ENCODE data around the gene SCUBE1.
"Not testable (repeated sequence)": the region's sequence is repeated elsewhere in the genome, so short reads cannot be mapped to it uniquely, and the experiment has no call there.

SCUBE1 gene

GRCh38 chr22:43287441-43287840, 55.7 kb downstream of the SCUBE1 start:
- no peak for DNase-seq (ENCODE audit: extremely low read depth in 1 of 2, low read depth in 1 of 2)

GRCh38 chr22:43281394-43281793, 61.8 kb downstream of the SCUBE1 start:
- no peak for DNase-seq (ENCODE audit: extremely low read depth in 1 of 2, low read depth in 1 of 2)

- DNase-seq (ENCODE audit: extremely low read depth in 1 of 2, low read depth in 1 of 2) = not testable (repeated sequence)
These were observed 62.7 kb downstream of the SCUBE1 start for GRCh38 chr22:43280523-43280886.

DNA sequence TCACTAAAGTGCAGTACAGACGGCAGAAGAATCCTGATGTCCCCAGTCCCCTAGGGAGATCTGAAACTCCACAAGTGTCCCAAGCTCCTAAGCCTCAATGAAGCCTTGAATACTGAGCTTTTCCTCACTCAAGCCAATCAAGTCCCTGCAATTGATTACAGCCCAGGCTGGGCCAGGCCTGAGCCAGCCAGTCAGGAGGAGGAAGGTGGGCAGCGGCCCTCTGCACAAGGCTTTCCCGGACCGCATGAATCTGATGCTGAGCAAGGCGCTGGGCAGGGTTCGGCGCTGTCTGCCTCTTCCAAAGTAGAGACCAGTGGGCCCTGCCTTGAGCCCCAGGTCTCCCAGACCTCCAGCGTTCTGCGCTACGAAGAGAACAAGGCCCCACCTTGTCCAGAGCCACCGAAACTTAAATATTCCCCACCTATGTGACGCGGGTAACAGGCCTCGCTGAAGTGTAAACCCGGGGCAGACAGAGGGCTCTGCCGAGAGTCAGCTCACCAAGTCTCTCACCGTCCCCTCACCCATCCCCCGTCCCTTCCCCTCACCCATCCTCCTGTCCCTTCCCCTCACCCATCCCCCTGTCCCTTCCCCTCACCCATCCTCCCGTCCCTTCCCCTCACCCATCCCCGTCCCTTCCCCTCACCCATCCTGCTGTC, 63.2 kb downstream of the SCUBE1 start:
- DNase-seq (ENCODE audit: extremely low read depth in 1 of 2, low read depth in 1 of 2) = no peak

DNA sequence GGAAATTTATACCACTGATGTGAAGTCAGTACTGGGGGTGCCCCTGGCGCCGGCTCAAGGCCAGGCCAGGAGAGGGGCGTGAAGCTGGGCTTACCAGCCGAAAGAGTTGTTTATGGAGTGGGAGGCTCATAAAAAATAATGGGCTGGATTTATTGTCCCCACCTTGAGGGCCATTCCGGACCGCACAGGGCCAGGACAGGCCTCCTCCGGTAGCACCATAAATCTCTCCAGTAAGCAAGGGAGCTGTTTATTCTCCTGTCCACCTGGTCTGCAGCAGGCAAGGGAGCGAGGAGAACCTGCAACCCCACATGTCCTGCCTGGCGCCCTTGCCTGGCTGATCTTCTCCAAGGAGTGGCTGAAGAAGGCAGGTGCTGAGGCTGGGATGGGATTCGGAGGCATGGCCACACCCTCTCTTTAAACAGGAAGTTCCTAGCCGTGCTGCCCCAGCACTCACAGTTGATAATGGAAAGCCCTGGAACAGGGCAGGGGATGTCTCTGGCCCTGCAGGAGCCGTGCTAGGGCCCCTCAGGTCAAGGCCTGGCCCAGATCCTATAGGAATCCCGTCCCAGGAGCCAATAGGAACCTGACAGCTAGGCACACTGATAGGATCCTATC, 65.1 kb downstream of the SCUBE1 start:
- DNase-seq (ENCODE audit: extremely low read depth in 1 of 2, low read depth in 1 of 2) = no peak

DNA sequence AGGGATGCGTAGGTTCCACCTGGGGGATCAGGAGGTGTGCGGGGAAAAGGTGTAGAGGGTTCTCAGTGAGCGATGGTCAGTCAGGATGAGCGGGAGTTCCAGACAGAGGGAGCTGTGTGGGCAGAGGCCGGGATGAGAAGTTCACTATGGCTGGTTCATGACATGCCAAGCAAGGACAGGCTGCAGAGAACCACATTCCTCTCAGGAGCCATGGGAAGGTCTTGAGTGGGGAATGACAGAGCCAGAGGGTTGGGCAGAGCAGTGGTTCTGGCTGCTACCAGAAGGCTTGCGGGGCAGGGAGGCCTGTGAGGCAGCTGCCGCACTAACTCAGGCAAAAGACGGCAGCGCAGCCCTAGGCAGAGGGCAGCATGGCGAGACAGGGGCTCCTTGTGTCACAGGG, 66.1 kb downstream of the SCUBE1 start:
- DNase-seq (ENCODE audit: extremely low read depth in 1 of 2, low read depth in 1 of 2) = no peak

GRCh38 chr22:43276321-43276720, 66.9 kb downstream of the SCUBE1 start:
- no peak for DNase-seq (ENCODE audit: extremely low read depth in 1 of 2, low read depth in 1 of 2)

- DNase-seq (ENCODE audit: extremely low read depth in 1 of 2, low read depth in 1 of 2) = no peak
These were observed 67.4 kb downstream of the SCUBE1 start for GRCh38 chr22:43275545-43276317.

DNA sequence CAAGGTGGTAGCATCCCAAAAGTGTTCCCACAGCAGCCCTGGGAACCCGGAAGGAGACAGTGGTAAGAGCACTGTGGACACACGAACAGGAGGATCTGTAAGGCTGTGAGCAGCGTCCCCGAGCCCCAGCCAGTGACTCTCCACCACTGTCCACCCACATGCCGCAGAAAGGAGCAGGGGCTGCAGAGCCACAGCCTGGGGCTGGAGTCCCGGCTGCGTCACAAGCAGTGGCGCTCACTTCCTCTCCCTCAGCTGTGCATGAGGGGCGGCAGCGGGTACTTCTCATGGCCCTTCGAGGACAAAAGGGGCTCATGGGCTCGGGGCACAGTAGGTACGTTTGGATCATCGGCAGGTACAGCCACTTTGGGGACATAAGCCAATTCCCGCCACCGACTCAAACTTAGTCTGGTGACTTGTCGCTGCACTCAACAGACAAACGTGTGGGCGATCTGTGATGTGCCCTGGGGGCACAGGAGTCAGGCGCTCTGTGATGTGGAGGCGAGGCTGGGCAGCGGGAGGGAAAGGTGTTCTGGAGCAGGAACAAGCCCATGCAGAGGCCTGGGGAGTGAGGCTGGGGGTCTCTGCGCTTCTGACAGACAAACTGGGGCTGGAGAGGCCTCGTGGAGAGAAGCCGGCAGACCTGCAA, 68.5 kb downstream of the SCUBE1 start:
- DNase-seq (ENCODE audit: extremely low read depth in 1 of 2, low read depth in 1 of 2) = no peak

DNA sequence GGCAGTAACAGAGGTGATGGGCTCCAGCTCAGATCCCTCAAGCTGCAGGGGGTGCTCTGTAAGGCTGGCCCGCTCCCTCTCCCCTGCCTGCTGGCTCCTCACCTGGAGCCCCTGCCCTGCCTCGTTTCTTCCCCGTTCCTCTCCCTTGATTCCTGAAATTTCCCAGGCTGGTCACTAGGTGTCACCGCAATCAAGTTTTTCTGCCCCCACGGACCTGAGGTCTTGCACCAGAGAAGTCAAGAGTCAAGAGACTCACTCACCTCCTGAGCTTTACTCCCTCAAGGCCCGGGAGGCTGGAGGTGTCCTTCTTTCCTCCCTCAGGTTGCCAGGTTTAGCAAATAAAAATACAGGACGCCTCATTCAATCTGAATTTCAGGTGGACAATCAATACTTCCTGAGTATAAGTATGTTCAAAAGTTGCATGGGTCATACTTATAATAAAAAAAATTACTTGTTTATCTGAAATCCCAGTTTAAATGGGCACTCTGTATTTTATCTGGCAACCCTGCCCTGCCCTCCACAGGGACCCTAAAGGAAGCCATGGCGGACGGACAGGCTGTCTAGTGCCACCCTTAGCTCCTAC, 69.2 kb downstream of the SCUBE1 start:
- DNase-seq (ENCODE audit: extremely low read depth in 1 of 2, low read depth in 1 of 2) = peak in 1 of 2 donors; percentile 4

GRCh38 chr22:43272869-43273318, 70.3 kb downstream of the SCUBE1 start:
- DNase-seq (ENCODE audit: extremely low read depth in 1 of 2, low read depth in 1 of 2) = no peak

DNA sequence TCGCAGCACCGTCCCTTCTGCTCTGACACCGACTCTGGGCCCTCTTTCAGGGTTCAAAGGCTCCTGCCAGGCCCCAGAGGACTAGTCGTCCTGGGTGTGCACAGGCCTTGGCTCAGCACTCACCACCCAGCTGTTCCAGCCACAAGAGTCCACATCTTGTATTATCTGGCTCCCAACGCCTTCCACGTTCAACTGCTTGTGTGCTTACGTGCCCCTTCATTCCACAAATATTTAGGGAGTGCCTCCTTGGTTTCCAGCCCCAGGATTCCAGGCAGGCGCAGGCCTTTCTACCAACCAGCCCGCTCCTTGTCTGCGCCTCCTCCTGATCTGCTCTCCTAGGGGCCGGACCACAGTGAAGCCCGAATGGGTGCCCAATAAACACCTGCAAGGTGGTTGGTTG, 70.9 kb downstream of the SCUBE1 start:
- no peak for DNase-seq (ENCODE audit: extremely low read depth in 1 of 2, low read depth in 1 of 2)

- no peak for DNase-seq (ENCODE audit: extremely low read depth in 1 of 2, low read depth in 1 of 2)
These were observed 72.2 kb downstream of the SCUBE1 start for GRCh38 chr22:43270949-43271348.

DNA sequence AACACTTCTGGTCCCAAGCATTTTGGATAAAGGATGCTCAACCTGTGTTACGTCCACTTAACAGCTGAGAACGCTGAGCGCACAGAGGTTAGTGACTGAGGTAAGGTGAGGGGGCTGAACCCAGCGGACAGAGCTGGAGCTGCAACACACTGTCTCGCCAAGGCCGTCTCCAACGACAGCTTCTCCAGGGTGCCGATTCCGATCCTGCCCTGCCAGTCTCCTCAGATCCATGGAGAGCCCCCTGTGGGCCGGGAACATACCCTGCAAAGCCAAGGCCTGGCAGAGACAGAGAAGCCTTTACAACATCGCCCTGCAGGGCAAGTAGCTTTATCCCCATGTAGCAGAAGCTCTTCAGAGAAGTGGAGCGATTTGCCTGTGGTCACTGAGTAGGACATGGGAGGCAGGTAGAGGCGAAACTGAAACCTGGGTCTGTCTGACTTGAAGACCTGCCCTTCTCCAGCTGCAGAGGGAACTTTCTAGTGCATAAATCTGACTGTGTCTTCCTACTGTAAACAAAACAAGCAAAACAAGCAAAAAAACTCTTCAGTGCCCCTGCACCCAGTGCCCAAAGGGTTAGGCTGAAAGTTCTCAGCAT, 72.8 kb downstream of the SCUBE1 start:
- no peak for DNase-seq (ENCODE audit: extremely low read depth in 1 of 2, low read depth in 1 of 2)

GRCh38 chr22:43269646-43270045, 73.5 kb downstream of the SCUBE1 start:
- no peak for DNase-seq (ENCODE audit: extremely low read depth in 1 of 2, low read depth in 1 of 2)

DNA sequence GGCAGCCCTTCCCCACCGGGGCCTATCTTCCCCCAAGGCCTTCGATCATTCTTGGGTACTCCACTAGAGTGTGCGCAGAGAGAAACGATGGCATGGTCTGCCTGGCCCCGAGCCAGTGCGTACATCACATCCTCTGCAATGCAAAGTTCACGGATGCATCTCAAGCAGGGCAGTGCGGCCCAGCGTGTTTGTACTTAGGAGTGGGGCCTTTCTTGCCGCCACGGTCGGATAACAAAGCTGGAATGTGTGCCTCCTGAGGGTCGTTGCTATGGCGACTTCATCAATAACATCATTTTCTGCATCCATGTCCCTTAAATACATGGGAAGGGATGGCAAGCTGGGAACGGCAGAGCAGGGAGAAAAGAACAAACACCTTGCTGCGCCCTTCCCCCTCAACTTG, 73.9 kb downstream of the SCUBE1 start:
- no peak for DNase-seq (ENCODE audit: extremely low read depth in 1 of 2, low read depth in 1 of 2)

DNA sequence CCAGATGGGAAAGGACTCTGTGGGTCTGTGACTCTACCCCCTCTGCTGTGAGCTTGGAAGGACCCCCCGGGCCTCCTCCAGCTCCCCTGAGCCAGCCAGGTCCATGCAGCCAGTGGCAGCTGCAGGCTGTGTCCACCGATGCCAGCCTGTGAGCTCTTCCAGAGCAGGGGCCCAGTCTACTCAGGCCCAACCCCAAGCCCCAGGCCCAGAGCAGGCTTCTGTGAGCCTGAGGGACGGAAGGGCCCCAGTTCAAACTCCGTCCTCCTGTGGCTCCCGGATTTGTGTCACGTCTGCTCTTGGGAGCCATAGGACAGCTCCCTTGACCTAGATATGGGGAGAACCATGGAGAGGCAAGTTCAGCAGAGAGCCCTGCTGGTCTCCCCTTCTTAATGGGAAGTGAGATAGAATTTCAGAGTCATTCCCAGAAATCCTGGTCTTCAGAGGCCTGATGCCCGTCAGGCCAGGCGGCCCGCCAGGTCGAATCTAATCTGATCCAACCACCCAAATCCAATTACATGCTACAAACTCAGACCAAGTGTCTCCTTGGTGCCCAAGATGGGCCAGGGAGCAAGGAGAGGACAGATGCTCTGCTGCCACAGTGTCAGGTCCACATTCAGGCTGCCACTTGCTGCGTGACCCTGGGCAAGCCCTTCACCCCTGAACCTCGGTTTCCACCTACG, 75.1 kb downstream of the SCUBE1 start:
- DNase-seq (ENCODE audit: extremely low read depth in 1 of 2, low read depth in 1 of 2) = no peak

DNA sequence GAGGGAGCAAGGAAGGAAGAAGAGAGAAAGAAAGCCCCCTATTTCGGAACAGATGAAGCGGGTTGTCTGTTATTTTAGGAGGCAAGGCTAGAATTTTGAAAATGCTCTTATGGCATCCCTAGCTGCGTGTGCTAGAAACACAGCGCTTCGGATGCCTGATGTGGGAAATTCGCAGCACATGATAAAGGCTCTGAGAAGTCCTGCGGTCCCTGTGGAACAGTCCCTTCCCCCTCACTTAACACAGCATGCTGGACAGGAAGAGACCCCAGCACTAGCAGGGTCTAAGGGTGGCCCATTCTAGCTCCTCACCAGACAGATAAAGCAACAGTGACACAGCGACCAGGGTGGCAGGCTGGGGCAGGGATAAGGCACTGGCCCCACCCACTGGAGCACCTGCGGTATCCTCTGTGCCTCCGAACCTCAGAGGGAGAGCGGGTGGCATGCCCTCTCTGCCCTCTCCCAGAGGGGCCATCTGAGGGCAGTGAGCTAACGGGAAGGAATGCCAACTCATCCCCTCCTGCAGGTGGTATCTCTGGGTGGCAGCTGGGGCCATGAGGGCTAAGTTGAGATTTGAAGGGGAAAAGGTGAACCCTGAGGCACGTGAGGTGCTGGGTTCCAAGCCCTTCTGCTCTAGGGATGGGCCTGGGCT, 75.7 kb downstream of the SCUBE1 start:
- no peak for DNase-seq (ENCODE audit: extremely low read depth in 1 of 2, low read depth in 1 of 2)

- no peak for DNase-seq (ENCODE audit: extremely low read depth in 1 of 2, low read depth in 1 of 2)
These were observed 77.1 kb downstream of the SCUBE1 start for GRCh38 chr22:43266076-43266475.

Measured in stimulated activated CD8-positive, alpha-beta memory T cell treated with anti-CD3 and anti-CD28 coated beads, Interleukin-7, amount 100 ng/mL, for 48 hours (primary cell).